ENCODE data around the gene GADL1. TPM values are rescaled to one million over a fixed set of nuclear protein-coding genes. Genes with fewer than 3 reads are reported as not detected.

Gene GADL1
- total RNA-seq, 2 donors from 2014 or later, result 1.1 to 2.2 TPM

DNA sequence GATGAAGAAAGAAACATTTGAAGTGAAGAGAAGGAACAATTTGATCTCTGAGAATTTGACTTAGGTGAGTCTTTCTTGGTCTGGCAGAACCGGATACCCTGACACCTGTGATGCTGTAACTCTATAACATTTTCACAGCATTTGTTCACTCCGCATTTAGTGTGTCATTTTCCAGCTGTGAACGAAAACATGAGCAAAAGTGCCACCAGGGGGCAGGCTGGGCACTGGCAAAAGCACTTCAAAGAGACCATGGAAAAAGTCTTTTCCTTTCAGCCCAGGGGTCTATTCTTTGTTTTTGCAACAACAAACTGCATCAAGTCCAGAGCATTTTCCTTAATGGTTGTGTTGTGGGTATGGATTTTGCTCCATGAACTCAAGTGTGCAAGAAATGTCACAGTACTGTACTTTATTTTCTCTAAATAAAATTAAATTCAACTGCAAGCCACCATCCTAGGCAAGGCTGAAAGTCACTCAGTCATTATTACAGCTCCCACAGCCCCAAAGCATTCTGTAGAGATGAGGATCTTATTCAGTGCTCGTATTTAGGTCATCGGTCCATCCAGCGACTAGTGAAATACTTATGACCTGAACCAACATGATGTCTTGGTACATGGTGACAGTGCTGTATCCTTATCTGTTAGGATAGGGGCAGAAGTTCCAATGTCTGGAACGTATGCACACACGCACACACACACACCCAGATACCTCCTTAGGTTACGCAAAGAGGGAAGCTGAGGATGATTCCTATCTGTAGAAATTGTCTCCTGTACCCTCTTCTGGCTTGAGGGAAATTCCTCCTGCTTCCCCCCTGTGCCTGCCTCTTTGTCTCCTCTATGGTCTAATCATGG lies 125.5 kb downstream of the GADL1 start:
- intact Hi-C loops (cut with DNase I), result no loop called here
- DNase-seq (ENCODE audit: low spot score), result peak; percentile 89

- intact Hi-C loops (cut with DNase I), result no loop called here
- no peak for DNase-seq (ENCODE audit: low spot score)
These were observed 126.4 kb downstream of the GADL1 start for GRCh38 chr3:30768046-30768445.

DNA sequence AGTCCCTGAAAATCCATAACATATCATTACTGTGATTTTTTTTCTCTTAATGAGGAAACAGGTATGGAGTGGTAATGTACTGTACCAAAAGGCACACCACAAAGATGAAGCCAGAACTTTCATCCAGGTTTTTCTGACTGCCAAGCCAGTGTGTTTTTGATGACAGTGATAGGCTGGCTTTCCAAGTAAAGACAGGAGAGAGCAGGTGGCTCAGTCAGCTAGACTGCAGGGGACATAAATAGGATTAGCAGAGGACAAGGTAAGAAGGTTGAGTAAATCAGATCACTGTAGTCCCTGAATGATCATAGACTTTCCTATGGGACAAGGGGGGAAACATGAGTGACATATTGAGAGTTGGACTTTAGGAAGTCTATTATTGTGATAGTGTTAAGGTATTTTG lies 127.9 kb downstream of the GADL1 start:
- intact Hi-C loops (cut with DNase I), result no loop called here

GRCh38 chr3:30764891-30765290 lies 129.6 kb downstream of the GADL1 start:
- no peak for DNase-seq (ENCODE audit: low spot score)
- intact Hi-C loops (cut with DNase I), result no loop called here

More for the DNA sequence above, 127.9 kb downstream of the GADL1 start:
- no peak for DNase-seq (ENCODE audit: low spot score)

DNA sequence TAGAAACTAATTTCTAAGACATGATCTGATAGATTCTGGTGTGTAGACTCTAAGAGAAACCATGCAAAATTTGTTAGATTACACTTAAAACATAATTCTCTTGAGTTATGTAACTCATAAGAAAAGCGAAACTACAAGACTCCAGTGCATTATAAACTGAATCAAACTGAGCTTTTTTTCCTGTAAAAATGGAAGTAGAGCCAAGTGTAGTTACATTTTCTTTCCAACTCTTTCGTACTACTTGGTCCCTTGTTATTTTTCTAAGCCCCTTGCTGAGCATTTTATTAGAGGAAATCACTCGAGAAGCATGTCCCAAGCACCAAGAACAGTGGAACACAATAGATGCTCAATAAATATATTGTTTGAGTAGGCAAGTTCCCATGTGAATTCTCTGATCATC lies 130.2 kb downstream of the GADL1 start:
- intact Hi-C loops (cut with DNase I), result no loop called here
- DNase-seq (ENCODE audit: low spot score), result no peak

- DNase-seq (ENCODE audit: low spot score), result no peak
- intact Hi-C loops (cut with DNase I), result no loop called here
These were observed 133.1 kb downstream of the GADL1 start for GRCh38 chr3:30761374-30761773.

DNA sequence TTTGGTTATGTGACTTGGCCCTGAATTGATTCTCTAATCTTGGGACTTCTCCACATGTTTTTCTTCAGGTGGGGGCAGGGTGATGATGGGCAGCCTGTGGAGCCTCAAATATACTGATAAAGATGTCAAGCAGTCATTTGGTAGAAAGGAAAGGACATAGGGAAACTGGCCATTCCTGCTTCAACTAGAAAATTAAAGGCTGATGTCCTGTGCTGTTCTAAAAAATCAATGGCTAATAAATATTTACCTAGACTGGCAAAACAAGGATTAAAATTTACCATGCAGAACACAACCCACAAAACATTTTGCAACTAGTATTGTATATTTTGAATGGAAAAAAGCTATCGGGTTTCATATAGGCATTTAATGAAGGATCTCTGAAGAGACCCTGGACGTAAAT lies 133.7 kb downstream of the GADL1 start:
- DNase-seq (ENCODE audit: low spot score), result no peak
- intact Hi-C loops (cut with DNase I), result no loop called here

GRCh38 chr3:30760040-30760695 lies 134.3 kb downstream of the GADL1 start:
- intact Hi-C loops (cut with DNase I), result no loop called here
- DNase-seq (ENCODE audit: low spot score), result no peak

- intact Hi-C loops (cut with DNase I), result no loop called here
- DNase-seq (ENCODE audit: low spot score), result no peak
These were observed 138.2 kb downstream of the GADL1 start for GRCh38 chr3:30756218-30756617.

- intact Hi-C loops (cut with DNase I), result no loop called here
- no peak for DNase-seq (ENCODE audit: low spot score)
These were observed 140.0 kb downstream of the GADL1 start for GRCh38 chr3:30754426-30754825.

DNA sequence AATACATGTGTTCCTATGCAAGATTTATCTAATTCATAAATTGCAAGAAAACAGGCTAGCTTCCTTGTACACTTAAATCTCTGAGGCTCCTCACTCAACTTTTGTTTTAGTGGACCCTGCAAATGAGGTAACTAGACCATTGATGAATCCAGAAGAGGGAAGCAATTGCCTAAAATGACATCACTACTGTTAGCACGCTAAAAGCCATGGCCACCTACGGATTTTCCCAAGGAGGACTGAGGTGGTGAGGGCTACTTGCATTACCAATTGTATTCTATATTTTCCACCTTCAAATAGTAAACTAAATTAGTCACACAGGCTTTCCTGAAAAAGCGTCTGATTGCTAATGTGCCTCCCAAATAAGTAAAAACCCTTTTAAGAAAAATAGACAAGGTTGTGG lies 140.7 kb downstream of the GADL1 start:
- DNase-seq (ENCODE audit: low spot score), result no peak
- intact Hi-C loops (cut with DNase I), result no loop called here

DNA sequence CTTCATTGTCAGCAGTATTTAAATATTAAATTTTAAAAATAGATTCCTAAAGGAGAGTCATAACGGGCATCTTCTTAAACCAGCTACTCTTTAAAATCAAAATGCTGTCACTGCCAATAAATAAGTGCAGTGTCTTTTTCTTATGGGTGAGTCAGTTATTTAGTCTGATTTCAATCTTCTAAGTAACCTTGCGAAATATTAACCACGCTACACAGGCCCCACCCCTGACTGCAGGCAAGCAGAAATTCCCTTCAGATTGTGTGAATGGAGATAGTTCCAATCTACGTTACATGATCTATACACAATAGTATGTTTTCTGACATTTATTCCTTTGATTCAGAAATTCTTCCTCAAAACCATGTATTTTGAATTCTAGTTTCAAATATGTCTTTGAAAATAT lies 141.5 kb downstream of the GADL1 start:
- intact Hi-C loops (cut with DNase I), result no loop called here
- DNase-seq (ENCODE audit: low spot score), result no peak

- intact Hi-C loops (cut with DNase I), result no loop called here
- DNase-seq (ENCODE audit: low spot score), result no peak
These were observed 142.0 kb downstream of the GADL1 start for GRCh38 chr3:30752491-30752890.

DNA sequence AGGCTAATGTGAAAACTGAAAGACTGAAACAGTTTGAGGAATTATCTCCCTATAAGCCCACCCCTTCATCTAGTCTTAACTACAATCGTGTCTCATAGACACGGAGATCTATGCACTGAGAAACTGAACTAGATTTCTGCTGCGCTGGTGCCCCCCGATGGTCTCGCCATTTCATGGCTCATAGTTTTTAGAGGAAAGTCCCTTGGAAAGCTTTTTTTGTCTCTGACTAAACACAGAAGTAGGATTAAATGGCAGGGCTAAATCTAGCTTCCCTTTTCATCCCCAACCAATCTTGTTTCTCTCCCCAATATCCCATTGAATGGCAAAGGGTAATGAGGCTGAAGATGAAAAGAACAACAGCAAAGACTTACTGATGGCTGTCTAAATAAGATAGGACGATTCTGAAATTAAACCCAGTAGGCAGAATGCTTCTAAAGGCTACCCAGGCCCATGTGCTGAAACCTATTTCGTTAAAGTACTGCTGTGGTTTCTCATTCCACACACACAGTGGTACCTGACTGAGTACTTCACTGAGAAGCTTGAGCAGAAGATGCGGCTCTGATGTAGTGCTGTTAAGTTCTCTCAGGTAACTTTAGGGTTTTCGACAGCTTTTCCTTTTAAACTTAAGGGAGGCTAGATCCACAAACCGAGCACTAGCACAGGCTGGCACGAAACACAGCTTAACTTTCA lies 142.7 kb downstream of the GADL1 start:
- intact Hi-C loops (cut with DNase I), result no loop called here
- no peak for DNase-seq (ENCODE audit: low spot score)

DNA sequence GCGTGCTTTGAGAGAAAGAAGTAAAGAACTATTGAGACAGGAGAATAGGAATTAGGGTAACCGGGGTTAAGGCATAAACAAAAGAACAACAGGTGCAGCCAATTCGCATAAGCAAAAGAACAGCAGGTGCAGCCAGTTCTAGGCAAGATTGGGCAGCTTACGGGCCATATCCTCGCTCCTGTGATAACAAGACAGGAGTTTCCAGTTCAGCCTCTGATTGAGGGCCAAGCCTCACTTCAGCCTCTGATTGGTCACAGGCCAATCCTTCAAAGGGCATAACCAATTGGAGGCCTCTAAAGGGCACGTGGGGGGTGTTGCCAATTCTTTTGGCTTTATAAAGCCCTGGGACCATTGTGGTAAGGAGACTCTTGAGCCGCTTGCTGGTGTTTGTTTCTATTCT lies 143.5 kb downstream of the GADL1 start:
- DNase-seq (ENCODE audit: low spot score), result no peak
- intact Hi-C loops (cut with DNase I), result no loop called here

- intact Hi-C loops (cut with DNase I), result no loop called here
- no peak for DNase-seq (ENCODE audit: low spot score)
These were observed 145.2 kb downstream of the GADL1 start for GRCh38 chr3:30749230-30749629.

- DNase-seq (ENCODE audit: low spot score), result no peak
- intact Hi-C loops (cut with DNase I), result no loop called here
These were observed 146.6 kb downstream of the GADL1 start for GRCh38 chr3:30747771-30748281.

GRCh38 chr3:30743641-30744317 lies 150.7 kb downstream of the GADL1 start:
- no peak for DNase-seq (ENCODE audit: low spot score)
- intact Hi-C loops (cut with DNase I), result no loop called here

GRCh38 chr3:30742796-30743619 lies 151.5 kb downstream of the GADL1 start:
- no peak for DNase-seq (ENCODE audit: low spot score)
- intact Hi-C loops (cut with DNase I), result no loop called here

Measured in posterior vena cava (tissue), 2 donors.